Stimulated activated CD4-positive, alpha-beta T cell treated with anti-CD3 and anti-CD28 coated beads, TNF-alpha, amount 100 ng/mL, for 1 hour (primary cell): ENCODE measurements around the gene DNAI2.
A peak's percentile ranks its signal among the peaks of the same experiment; 100 is the strongest.

Source experiments
- DNase-seq, 3 donors: peaks; one replicate each; pipeline ENCODE4 v3.0.0-alpha.2; 2020; ENCODE audit warnings: low read depth in 3 of 3, low spot score in 1 of 3

DNAI2 gene

DNA sequence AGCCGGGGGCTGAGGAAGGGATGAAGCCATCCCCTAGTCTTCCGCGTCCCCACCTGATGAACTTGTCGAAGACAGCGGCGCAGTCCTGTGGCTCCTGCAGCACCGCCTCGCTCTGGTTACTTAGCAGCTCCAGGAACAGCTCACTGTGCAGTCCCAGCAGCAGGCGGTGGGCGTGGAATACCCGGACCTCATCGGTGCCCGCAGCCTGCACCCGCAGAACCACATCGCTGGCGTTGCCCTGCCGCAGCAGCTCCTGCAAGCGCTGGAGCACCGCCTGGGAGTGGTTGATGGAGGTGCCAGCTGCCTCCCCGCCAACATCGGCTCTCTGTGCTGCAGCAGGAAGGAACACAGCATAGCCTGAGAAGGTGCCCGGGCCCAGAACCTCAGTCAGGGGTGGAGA is 85.9 kb downstream of the DNAI2 start:
- DNase-seq, result no peak

DNA sequence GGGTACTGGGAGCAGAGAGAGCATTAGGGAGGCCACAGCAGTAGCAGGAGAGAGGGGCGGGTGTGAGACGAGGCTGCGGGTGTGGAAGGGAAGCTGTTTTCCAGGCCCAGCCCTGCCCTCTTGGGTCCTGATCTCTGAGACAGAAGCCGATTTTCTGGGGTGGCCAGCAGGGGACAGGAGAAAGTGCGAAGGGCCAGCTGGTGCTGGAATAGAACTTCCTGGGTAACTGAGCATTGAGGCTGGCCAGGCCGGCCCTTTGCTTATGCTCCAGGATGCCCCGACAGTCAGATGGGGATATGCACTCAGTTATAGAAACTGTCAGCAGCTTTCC is 86.8 kb downstream of the DNAI2 start:
- no peak for DNase-seq

DNA sequence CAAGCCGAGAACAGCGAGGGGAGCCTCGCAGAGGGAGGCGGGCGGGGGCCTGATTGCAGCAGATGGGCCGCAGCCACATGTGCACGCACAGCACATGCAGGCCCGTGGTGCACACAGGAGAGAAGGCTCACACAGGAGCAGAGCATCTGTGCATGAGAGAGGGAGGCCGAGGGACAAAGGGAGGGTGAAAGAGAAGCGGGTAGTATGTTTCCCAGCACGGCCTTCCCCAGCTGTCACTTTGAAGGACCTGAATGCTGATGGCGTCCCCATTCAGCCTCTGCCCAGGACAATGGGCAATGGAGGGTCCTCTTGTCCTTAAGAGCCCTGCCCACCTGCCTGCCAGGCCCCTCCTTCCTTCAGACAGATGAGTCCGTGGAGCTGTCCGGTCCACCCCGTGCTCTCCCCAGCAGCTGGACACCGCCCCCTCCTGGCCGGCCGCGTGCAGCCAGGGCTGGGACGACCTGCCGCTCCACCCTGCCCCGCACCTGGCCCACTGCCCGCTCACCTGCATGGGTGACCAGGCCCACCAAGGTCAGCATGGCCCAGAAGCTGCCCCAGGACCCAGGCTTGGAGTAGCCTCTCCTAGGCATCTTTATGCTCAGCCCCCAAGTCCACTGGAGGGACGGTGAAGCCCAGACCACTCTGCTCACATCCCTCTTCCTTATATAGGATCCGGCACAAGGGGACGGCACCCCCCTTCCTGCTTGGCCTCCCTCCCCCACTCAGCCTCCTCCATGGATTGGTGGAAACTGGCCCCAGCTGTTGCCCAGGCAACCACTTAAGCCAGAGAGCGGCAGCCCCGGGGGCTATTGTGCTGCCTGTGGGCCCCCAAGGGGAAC is 87.4 kb downstream of the DNAI2 start, which contains the start of gene BTBD17:
TSS of gene BTBD17 (minus strand) at position 639 of the 839 bp plus-strand sequence. CDS start at position 590, 49 bp downstream.
- peak in 1 of 3 donors; percentile 17 for DNase-seq

- no peak for DNase-seq
These were observed 88.0 kb downstream of the DNAI2 start for GRCh38 chr17:74362069-74362405.

DNA sequence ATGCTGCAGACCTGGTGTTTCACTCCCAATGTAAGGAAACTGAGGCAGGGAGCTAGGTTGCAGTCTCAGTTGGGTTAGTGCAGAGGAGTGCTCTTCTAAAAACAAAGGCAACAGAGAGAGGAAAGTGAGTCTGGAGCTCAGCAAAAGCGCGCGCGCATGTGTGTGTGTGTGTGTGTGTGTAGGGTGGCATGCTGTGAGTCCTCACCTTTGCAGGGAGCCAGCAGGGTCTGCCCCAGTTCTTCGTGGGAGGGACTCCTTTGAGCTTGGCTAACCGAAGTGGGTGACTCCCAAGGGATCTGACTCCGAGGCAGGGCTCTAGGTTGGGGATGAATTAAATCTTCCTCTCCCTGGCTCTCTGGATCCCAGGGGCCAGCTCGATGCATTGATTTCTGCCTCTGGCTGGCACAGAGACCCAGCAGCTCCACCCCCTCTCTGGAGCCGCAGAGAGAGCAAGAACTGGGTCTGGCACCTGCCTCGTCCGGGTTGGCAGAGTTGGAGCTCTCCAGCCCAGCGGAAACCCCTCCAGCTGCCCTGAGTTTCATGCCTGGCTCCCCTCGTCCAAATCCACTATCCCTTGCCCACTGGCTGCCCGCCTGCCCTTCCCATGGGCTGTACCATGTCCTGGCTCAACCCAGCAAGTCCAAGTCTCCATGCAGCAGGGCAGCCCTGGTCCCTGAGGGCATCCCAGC is 88.9 kb downstream of the DNAI2 start:
- DNase-seq, result no peak
